HG03439 (cell line): ENCODE measurements around the gene COL9A1.
"Not testable (repeated sequence)": the region's sequence is repeated elsewhere in the genome, so short reads cannot be mapped to it uniquely, and the experiment has no call there.

Experiments used
- ATAC-seq: cut with Tn5 transposase; IDR thresholded peaks from one replicate; pipeline ENCODE4 v1.9.1; 2021; ENCODE audit warnings: mild to moderate bottlenecking, moderate library complexity; ENCODE audit not compliant: unreplicated experiment

COL9A1 gene

DNA sequence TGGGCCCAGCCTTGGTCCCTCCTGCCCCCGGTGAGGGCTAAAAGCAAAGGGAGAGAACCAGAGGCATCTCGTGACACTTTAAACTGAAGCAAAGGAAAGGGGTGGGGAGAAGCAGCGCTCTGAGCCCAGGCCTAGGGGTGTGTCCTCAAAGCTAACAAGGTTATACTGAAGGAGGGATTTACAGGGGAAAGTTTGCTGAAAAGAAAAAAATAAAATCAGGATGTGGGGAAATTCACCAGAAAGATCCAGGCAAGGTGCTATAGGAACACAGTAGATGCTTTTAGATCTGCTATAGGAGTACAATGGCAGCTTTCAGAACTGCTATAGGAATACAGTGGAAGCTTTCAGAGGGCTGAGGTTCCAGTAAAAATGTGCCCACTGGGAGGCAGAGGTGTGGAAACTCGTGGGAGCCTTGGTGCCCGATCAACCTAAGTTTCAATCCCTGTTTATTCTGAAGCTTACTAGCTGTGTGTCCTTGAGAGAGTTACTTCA, at the start of gene COL9A1:
TSS of gene COL9A1 (minus strand) at position 51 of the 492 bp plus-strand sequence. CDS start 160 bp downstream, outside the sequence.
- ATAC-seq = no peak

DNA sequence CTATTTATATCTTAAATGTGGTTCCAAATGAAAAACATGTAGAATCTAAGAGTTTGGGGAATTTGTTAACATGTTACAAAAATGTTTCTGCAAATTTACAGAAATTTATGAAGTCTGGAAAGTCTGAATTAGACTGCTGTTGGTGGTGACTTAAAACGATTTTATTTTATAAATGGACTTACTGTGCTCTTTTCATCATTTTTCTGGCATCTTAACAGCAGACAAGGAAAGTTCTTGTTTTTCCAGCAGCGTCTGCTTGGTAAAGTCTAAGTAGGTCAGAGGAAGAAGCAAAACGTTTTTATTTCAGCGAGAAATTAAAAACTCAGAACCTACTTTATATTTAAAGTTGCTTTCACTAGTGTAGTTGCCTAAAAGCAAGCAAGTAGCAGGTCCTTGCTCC, 48.6 kb upstream of the COL9A1 start:
- no peak for ATAC-seq

DNA sequence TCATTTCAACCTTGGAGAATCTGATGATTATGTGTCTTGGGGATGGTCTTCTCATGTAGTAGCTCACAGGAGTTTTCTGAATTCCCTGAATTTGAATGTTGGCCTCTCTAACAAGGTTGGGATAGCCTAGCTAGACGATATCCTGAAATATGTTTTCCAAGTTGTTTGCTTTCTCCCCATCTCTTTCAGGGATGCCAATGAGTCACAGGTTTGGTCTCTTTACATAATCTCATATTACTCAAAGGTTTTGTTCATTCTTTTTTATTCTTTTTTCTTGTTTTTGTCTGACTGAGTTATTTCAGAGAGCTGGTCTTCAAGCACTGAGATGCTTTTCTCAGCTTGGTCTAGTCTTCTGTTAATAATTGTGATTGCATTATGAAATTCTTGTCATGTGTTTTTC, 42.7 kb upstream of the COL9A1 start:
- ATAC-seq = no peak

DNA sequence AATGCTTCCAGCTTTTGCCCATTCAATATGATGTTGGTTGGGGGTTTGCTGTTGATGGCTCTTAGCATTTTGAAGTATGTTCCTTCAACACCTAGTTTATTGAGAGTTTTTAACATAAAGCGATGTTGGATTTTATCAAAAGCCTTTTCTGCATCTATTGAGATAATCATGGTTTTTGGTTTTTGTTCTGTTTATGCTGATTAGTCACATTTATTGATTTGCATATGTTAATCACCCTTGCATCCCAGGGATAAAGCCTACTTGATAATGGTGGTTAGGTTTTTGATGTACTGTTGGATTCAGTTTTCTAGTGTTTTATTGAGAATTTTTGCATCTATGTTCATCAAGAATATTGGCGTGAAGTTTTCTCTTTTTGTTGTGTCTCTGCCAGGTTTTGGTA, 40.4 kb upstream of the COL9A1 start:
- no peak for ATAC-seq

DNA sequence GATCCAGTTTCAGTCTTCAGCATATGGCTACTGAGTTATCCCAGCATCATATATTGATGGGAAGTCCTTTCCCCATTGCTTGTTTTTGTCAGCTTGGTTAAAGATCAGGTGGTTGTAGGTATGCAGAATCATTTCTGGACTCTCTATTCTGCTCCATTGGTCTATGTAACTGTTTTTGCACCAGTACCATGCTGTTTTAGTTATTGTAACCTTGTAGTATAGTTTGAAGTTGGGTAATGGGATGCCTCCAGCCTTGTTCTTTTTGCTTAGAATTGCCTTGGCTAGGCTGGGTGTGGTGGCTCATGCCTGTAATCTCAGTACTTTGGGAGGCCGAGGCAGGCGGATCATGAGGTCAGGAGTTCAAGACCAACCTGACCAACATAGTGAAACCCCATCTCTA, 36.9 kb upstream of the COL9A1 start:
- not testable (repeated sequence) for ATAC-seq

DNA sequence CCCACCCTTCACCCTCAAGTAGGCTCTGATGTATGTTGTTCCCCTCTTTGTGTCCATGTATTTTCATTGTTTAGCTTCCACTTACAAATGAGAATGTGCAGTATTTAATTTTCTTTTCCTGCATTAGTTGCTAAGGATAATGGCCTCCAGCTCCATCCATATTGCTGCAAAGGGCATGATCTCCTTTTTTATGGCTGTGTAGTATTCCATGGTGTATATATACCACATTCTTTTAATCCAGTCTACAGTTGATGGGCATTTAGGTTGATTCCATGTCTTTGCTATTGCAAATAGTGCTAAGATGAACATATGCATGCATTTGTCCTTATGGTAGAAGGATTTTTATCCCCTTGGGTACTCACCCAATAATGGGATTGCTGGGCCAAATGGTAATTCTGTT, 35.9 kb upstream of the COL9A1 start:
- no peak for ATAC-seq

DNA sequence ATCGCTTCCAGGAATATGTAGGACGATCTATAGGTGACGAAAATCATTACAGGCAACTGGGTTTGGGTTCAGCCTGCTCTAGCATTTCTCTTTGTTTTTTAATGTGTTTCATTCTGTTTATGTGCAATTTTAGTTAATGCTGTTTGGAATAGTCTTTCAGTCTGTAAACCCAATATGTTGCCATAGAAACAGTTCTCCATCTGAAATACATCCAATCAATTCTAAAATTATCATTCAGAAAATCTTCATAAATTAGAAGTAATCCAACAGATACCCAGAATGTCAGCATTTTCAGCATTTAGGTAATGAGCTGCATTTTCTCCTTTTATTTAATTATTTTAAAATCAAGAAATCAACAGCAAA, 34.8 kb upstream of the COL9A1 start:
- no peak for ATAC-seq

DNA sequence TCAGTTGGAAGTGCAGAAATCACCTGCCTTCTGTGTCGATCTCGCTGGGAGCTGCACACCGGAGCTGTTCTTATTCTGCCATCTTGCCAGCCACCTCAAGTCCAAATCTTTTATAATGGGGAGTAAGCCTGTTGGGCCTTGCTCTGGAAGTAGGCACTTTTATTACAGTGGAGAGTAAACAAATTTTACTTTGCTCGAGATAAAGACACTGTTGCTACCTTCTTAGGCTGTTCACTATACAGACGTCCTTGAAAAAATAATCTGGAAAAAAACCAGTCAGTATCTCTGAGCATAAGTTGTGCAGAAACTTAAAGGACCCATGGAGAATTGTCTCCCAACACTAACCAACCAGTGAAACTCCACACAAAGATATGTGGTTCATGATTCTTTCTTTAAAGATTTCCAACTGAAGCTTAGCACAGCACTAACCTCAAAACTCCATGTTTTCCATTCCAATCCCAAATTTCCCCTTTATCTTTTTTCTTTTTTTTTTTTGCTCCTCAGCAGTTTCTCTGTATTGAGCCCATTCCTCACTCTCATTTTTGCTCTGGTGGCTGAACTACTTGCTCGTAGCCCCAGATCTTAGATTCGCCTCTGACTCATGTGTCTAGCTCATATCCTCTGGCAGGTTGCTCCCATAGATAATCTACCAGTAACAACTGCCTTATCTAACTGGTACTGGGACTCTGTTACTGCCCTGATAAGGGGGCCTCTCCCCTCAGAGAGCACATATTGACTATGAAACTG, 34.3 kb upstream of the COL9A1 start:
- ATAC-seq = no peak

DNA sequence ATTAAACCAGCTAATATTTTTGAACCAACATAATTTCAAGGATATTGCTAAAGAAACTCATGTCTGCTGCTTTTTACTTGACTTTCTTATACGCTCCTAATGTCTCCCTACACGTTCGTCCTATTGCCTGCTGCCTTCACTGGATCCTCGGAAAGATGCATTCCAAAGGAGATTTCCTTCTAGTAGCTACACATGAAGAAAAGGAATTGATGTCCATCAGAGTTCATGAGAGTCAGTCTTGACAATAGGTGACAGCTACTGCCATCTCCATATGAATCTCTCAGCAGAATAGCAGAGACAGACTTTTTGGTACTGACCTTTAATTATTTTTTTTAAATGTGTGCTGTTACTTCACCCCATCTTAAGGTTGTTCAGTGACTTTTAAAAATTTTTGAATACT, 24.2 kb upstream of the COL9A1 start:
- no peak for ATAC-seq

DNA sequence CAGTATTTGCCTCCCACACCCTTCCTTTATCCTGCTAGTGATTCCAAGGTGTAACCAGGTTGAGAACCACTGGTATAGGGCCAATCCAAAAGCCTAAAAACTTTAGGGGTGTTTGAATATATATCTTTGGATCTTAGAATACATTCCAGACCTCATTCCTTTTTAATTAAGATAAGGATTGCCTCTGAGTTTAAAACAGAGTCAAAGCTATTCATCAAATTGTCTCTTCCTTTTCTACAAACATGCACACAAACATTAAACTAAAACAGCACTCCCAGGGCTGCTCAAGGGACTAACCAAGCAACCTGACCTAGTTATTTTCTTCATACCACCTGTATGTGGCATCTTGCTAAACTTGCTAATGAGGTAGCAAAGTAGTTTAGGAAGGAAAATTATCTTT, 22.1 kb upstream of the COL9A1 start:
- ATAC-seq = no peak

DNA sequence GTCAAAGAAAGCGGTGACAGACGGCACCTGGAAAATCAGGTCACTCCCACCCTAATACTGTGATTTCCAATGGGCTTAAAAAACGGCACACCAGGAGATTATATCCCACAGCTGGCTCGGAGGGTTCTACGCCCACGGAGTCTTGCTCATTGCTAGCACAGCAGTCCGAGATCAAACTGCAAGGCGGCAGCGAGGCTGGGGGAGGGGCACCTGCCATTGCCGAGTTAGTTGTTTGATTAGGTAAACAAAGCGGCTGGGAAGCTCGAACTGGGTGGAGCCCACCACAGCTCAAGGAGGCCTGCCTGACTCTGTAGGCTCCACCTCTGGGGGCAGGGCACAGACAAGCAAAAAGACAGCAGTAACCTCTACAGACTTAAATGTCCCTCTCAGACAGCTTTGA, 14.9 kb upstream of the COL9A1 start:
- ATAC-seq = not testable (repeated sequence)

DNA sequence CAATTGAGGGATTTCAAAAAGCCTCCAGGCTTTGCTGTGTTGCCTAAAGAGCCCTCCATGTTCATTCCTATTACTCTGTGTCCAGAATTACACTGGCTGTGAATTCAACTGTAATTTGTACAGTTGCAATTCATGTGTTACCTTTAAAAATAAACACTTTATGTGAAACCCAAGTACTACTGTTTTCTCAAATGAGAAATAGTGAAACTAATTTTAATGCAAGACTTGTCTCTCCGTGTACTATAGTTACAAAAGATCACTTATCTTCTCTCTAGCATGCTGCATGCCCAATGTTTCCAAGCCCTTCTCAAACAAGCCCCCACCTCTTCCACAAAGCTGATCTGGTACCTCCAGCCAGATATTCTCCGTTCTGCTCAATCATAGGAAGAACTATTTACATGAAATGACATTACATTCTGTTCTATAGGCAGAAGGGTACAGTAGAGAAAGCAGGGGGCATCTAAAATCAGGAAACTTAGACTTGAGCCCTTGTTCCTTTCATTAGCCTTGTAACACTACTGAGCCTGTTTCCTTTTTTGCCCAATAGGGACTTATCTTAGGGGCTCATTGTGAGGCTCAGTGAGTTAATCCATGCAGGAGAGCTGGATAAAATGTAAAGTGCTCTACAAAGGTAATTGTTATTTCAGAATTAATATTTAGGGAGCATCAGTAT, 12.3 kb upstream of the COL9A1 start:
- ATAC-seq = peak; percentile 71

DNA sequence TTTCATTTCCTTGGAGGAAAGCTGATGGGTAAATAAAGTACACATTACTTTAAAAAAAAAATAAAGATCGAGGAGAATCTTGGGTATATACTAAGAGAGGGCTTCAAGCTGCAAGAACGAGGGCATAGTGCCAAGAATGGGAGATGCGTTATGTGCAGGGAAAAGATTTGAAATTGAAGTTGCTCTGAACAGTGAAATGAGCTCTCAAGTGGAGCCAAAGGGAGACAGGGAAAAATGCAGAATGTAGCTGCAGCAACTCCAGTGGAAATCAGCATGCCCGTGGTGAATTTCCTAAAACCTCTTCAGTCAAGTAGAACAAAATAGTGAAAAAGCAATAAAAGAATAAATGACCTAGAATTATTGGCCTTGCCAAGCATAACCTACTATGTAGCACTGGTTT, 11.4 kb upstream of the COL9A1 start:
- no peak for ATAC-seq

DNA sequence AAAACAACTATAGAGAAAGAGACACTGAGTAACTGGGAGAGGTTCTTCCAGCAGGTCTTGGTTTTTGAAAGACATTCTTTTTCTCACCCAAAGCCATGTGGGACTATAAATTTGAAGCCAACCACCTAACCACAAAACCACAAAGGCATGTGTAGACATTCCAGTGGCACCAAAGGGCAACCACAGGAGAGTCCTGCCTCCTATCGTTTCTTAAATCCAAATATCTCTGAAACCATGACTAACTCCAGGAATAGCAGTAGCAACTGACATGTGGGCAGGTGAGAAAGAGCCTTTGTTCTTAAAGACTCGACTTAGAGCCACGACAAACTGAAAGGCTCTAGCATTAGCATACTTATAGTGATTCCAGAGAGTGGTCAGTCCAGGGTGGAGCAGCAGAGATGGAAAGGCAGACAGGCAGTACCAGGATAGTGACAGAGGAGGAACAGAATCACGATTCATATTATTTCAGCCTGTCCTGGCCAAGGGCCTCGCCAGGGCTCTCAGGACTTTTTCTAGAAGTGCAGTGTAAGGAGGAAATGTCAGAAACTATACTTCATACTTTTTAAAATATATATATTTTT, 9.4 kb upstream of the COL9A1 start:
- no peak for ATAC-seq

DNA sequence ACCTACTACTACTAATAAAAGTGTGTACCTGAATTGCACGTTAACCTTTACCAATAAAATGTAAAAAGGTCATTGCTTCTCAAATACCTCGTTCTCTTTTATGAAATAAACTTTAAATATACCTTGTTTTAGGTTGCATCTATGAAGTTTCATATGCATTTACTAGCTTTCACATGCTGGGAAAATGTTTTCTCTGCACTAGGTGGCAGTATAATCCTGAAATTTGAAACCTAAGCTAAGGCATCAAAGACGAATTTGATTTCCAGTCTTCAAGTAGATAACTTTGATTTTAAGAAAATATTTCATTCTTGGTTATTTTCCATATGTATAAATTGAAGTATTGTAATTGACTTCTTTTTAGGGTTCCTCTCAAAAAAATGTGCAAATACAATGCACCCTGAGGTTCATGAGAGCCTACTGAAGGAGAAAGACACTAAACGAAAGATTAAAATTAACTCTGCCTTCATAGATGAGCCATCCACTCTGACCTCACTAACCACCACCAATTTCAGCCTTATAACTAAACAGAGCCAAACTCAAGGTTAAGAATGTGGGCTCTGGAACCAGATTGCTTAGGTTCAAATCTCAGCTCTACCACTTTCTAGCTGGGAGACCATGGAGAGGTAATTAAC, 7.3 kb upstream of the COL9A1 start:
- no peak for ATAC-seq

DNA sequence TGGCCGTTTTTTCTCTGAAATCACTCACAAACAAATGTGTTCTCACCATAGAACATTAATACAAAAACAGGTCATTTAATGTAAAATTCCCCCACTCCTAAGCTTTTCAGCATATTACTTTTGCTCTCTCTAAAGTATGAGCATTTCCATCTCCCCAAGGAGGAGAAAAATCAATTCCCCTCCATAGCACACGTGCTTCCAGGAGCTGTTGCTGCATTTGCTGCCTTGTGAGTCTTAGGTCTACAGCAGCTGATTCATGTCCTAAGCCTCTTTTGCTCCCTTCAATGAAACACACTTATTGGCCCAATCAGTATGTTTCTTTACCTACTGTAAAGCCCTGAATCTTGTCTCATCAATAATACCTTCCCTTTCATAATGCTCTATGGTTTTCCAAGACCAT, 6.4 kb upstream of the COL9A1 start:
- ATAC-seq = no peak

DNA sequence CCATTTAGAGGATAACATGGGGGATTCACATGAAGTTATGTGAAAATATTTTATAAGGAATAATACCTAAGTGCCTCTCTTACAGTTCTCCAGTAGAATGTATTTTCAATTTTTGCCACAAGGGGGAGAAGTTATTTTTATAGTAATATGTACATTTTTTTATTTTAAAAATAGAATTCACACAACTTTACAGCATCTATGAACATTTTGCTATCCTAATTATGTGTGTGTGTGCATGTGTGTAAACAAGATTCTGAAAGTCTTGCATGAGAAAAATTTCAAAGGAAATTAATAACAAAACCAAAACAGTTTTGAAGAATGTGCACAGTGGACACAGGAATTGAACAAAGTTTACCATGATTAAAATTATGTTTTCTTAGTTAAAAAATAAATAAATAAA, 5.3 kb upstream of the COL9A1 start:
- ATAC-seq = not testable (repeated sequence)

DNA sequence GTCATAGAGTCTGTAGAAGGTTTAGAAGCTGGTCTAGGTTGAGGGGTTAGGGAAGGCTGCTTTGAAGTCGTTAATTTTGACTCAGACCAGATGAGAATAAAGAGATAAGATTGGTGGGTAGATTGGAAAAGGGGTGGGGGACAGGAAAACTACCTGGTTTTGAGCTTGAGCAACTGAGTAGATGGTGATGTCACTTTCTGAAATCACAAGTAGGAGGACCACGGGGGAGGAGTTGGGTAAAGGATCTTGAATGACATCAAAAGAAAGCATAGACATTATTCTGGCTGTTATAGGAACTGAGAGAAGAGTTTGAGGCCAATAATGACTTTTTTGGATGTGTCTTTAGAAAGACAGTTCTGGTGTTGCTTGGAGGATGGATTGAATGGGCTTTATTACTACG, 4.1 kb upstream of the COL9A1 start:
- no peak for ATAC-seq

DNA sequence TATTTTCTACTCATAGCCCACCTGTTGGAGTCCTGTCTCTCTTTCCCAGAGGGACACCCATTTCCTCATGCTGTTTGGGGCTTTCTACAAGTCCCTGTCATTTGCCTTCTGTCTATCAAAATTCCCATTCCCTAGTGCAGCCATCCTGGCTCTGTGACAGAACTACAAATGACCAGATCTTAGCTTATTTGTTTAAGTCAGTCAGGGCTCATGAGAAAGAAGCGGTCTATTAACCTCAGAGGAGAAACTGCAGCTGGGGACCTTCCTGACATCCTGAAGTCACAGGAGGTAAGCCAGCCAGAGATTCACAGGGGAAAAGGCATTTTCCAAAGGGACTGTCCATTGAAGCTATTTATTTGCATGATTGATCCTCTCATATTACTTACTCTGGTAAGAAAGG, 1.7 kb upstream of the COL9A1 start:
- ATAC-seq = no peak

DNA sequence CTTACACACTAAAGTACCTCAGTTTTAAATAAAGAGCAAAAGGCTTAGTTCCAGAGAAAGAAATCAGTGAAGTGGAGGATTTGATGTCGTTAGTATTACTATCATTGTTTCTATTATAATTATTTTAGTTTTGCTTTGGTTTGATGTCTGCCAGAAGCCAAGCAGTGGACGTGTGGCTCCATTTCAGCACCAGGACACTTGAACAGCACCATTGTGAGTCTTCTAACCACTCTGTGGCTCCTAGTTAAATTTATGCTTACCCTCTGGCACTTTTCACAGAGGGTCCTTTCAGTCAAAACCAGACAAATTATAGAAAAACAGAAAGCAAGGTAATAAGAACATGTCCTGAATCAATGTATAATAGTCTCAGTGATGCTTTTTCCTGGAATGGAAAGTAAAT, 3.4 kb downstream of the COL9A1 start:
- no peak for ATAC-seq

DNA sequence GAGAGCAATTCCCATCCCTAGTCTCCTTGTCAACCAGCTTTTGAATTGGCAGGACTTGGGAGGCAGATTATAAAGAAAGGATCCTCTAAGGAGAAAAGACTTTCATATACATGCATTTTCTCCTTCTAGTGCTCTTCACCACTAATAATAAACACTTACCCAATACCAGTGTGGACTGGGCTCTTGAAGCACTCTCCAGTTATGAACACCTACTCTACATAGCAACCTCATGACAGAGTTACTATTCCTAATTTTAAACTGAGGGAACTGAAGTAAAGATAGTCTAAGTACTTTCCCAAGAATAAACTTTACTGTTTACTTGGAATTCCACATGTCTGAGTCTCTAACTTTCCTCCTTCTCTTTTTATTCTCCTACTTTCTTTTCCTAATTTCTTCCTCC, 4.8 kb downstream of the COL9A1 start:
- ATAC-seq = no peak

DNA sequence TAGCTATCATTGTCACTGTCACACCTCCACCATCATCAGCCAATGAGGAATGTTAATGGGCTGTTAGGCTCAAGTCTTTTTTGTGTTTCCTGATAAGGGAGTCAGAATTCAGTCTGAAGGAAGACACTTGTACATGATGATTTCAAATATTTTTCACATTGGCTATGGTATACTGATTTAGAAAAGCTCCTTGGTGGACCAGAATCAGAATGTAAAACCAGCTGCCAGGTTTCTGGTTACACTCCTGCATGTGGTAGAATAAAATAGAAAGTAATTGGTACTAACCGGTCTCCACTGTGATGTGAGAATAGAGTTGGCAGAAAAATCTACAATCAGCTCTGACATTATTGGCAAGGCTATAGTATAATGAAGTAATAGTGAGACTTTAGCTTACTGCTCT, 10.7 kb downstream of the COL9A1 start:
- ATAC-seq = no peak
